Neutrophil (primary cell): ENCODE data around the gene RAPGEF2.
"Not testable (repeated sequence)": the region's sequence is repeated elsewhere in the genome, so short reads cannot be mapped to it uniquely, and the experiment has no call there.

Experiments used
- H3K27ac ChIP-seq: fragments of 200-600 bp; sonication (generic); 2 replicates; pipeline ENCODE4 v1.5.1; 2016; ENCODE audit warnings: mild to moderate bottlenecking, moderate library complexity
- H3K27me3 ChIP-seq: fragments of 200-600 bp; sonication (generic); 2 replicates; pipeline ENCODE4 v1.6.0; 2016; ENCODE audit warnings: mild to moderate bottlenecking
- H3K36me3 ChIP-seq: fragments of 200-600 bp; sonication (generic); 2 replicates; pipeline ENCODE4 v1.5.1; 2017
- H3K4me1 ChIP-seq, 2 experiments: fragments of 200-600 bp in 1 of 2; sonication (generic) in 1 of 2; 1 replicate in 1 of 2; 2 replicates in 1 of 2; pipeline versions ENCODE4 v1.5.1 to v1.6.1; 2013 to 2016; ENCODE audit warnings: low read depth in 1 of 2, low read length in 1 of 2, mild to moderate bottlenecking in 1 of 2, moderate library complexity in 1 of 2; ENCODE audit not compliant: control insufficient read depth in 1 of 2, insufficient read depth in 1 of 2
- H3K4me3 ChIP-seq, 2 experiments: fragments of 200-600 bp in 1 of 2; sonication (generic) in 1 of 2; 1 replicate in 1 of 2; 2 replicates in 1 of 2; pipeline ENCODE4 v1.5.1; 2013 to 2016; ENCODE audit warnings: low read depth in 1 of 2, low read length in 1 of 2, mild to moderate bottlenecking in 1 of 2, moderate library complexity in 1 of 2
- H3K9me3 ChIP-seq: fragments of 200-600 bp; sonication (generic); 2 replicates; pipeline ENCODE4 v1.5.1; 2016
- CTCF ChIP-seq: fragments of 200-600 bp; sonication (generic); IDR thresholded peaks from 2 replicates; pipeline ENCODE4 v1.5.1; 2016; ENCODE audit warnings: antibody characterized with exemption

Gene RAPGEF2

DNA sequence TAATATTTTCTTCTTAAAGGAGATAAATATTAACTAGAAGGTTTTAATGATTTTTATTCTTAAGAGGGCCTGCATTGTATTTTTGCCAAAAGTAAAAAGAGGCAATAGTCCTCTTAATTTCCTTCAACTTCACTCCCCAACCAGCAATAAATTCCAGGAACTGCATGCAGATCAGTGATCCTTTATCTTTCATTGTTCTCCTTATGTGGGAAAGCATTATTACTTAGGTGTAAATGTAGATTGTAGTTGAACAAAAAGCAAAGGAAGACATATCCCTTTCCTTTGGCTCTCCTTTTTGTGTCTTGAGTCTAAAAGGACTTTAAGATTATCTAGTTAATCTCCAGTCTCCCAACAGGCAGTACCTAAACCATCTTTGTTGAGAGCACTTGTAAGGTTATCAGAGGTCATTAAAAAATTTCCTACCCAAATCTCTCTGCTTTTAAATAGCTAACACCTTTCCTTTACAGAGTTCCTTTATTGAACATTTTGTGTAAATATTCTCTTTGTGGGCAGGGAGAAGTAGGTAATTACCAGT lies 55.3 kb downstream of the RAPGEF2 start:
- no peaks in the 10 kb centered on the region for H3K4me1 ChIP-seq
- TF ChIP-seq CTCF, result no peak
- H3K36me3 ChIP-seq, result no peaks in the 10 kb centered on the region
- H3K4me3 ChIP-seq, result no peak overlapping the region
- H3K9me3 ChIP-seq, result no peaks in the 10 kb centered on the region
- H3K27me3 ChIP-seq, result no peaks in the 10 kb centered on the region
- no peak overlapping the region for H3K27ac ChIP-seq

GRCh38 chr4:159158985-159159384 lies 56.1 kb downstream of the RAPGEF2 start:
- no peaks in the 10 kb centered on the region for H3K4me1 ChIP-seq
- no peaks in the 10 kb centered on the region for H3K36me3 ChIP-seq

GRCh38 chr4:159159611-159160010 lies 56.7 kb downstream of the RAPGEF2 start:
- no peaks in the 10 kb centered on the region for H3K4me1 ChIP-seq
- TF ChIP-seq CTCF, result no peak
- no peak overlapping the region for H3K27ac ChIP-seq

More at GRCh38 chr4:159158985-159159384, 56.1 kb downstream of the RAPGEF2 start:
- H3K9me3 ChIP-seq, result no peaks in the 10 kb centered on the region
- no peak overlapping the region for H3K4me3 ChIP-seq
- TF ChIP-seq CTCF, result no peak
- no peak overlapping the region for H3K27ac ChIP-seq
- H3K27me3 ChIP-seq, result no peaks in the 10 kb centered on the region

DNA sequence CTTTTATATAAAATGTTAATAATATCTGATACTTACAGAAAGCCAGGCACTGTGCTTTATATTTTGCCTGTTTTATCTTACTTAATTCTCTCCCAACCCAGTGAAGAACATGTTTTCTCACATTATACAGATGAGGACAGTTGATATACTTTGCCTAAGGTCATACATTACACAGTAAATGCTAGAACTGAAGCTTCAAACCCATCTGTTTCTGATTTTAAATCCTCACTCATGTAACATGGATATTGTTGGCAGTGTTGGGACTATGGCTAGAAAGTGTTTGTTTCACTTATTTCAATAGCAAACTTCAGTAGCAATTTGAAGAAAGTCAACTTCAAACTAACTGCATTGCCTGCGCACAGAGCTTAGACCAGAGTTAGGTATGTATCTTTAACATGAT lies 57.4 kb downstream of the RAPGEF2 start:
- Histone ChIP-seq H3K4me1 (no peaks in the 10 kb centered on the region), H3K27me3 (no peaks in the 10 kb centered on the region), H3K36me3 (no peaks in the 10 kb centered on the region), H3K27ac (no peak overlapping the region), H3K9me3 (no peaks in the 10 kb centered on the region), H3K4me3 (no peak overlapping the region)
- no peak for TF ChIP-seq CTCF

More at GRCh38 chr4:159159611-159160010, 56.7 kb downstream of the RAPGEF2 start:
- no peaks in the 10 kb centered on the region for H3K36me3 ChIP-seq
- H3K9me3 ChIP-seq, result no peaks in the 10 kb centered on the region
- no peaks in the 10 kb centered on the region for H3K27me3 ChIP-seq
- no peak overlapping the region for H3K4me3 ChIP-seq

DNA sequence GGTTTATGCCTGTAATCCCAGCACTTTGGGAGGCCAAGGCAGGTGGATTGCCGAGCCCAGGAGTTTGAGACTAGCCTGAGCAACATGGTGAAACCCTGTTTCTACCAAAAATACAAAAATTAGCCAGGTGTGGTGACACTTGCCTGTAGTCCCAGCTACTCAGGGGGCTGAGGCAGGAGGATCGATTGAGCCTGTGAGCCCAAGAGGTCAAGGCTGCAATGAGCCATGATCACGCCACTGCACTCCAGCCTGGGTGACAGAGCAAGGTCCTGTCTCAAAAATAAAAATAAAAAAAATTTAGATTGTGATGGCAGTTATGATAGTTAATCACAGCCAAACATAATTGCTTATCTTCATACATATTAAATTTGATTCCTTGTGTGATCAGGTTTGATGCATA lies 58.6 kb downstream of the RAPGEF2 start:
- not testable (repeated sequence) for H3K36me3 ChIP-seq, H3K4me3 ChIP-seq, H3K27ac ChIP-seq, H3K9me3 ChIP-seq, H3K4me1 ChIP-seq, H3K27me3 ChIP-seq

GRCh38 chr4:159162576-159162975 lies 59.7 kb downstream of the RAPGEF2 start:
- no peak overlapping the region for H3K4me3 ChIP-seq
- H3K27me3 ChIP-seq, result no peaks in the 10 kb centered on the region
- no peaks in the 10 kb centered on the region for H3K36me3 ChIP-seq
- H3K9me3 ChIP-seq, result no peaks in the 10 kb centered on the region
- no peak overlapping the region for H3K27ac ChIP-seq
- H3K4me1 ChIP-seq, result no peaks in the 10 kb centered on the region
- TF ChIP-seq CTCF, result no peak
